H4 (cell line): ENCODE measurements around the gene PXYLP1. TPM values are rescaled to one million over a fixed set of nuclear protein-coding genes. Genes with fewer than 3 reads are reported as not detected.

Experiments used
- DNase-seq: peaks from one replicate; pipeline ENCODE4 v3.0.0-alpha.2; 2015; ENCODE audit warnings: low spot score
- total RNA-seq: library from RNA; depleted of rRNA; stranded (reverse); fragments of >200 nt; shearing (Covaris generic); gene quantifications from 2 replicates; pipeline ENCODE4 v1.2.3, GENCODE V29; 2014

Gene PXYLP1
- total RNA-seq, 1 experiment from 2014 or later, result 13.2 TPM

DNA sequence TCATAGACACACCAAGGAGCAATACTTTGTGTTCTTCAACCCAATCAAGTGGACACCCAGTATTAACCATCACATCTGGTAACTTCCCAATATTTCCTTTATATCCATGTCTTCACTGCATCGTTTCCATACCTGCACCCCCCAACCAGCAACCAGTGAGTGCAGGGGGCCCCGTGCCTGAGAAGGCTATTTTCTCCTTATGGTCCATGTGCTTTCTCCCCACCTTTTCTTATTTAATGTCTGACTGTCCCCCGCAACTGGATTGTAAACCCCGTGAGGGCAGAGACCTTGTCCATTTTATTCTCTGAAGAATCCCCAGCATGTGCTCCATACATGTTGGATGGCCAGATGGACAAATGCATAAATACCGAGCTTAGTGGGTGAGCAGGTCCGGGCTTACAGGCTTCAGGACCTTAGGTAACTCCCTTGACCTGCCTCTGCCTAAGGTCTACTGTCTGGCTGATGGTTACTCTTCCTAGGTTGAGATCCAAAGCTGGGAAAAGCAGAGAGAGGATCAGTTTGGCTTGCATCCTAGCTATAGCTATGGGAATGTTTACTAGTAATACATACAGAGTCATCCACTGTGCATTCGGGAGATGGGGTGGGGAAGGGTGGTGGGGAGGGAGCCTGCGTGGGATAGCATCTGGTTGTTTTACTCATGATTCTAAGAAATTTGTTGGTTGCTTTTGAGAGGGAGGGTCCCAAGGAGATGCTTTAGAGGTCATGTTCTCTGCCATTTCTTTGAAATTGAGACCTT, 41.5 kb downstream of the PXYLP1 start:
- DNase-seq, result no peak

DNA sequence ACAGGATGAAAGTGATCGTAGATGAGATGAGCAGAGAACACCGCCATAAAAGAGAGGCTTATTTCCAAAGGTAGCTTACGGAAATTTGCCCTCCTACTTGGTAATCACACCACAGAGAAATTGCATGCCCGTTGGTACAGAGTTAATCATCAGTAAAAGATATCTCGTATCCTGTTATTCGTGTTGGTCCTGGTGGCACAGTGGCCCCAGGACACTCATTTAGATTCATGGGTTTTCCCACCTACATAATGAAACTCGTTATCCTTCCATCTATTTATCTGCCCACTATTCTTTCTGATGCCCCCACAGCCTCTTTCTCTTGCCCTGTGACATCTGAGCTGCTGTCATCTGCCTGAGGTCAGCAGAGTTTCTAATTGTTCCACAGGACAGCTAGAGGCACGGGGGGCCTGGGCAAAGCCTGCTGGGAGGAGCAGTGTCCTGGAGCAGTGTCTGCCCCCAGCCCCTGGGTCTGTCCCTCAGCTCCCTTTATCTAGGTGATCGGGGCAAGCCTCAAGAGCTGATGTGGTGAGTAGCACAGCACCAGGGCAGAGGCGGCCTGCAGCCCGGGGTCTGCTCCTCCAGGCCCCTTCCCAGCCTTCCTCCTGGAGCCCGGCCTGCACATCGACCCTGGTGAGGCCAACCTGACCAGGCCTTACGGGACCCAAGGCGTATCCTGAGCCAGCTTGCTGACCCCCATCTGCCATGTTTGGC, 42.2 kb downstream of the PXYLP1 start:
- DNase-seq, result no peak

DNA sequence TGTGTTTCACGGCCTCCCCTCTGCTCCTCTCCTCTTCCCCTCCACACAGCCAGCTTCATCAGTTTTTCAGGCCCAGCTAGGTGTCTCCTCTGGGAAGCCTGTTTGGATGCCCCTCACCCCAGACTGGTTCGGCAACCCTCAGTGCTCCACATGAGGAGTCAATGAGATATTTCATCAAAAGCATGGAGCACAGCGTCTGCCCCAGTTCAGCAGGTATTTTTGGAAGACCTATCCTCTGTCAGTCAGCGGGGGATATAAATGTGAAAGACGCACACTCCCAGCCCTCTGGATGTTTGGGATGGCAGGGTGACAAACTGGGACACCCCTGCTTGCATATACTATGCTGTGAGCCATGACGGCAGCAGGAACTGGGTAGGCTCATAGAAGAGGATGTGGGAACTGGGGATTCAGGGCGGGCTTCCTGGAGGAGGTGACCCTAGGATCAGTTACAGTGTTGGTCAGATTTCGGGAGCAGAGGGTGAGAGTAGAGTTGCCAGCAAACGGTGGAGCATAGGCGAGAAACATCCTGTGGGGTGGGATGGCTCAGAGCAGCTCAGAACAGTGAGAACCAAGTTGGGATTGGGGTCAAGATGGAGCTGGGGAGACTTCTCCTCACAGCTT, 42.9 kb downstream of the PXYLP1 start:
- DNase-seq, result no peak

DNA sequence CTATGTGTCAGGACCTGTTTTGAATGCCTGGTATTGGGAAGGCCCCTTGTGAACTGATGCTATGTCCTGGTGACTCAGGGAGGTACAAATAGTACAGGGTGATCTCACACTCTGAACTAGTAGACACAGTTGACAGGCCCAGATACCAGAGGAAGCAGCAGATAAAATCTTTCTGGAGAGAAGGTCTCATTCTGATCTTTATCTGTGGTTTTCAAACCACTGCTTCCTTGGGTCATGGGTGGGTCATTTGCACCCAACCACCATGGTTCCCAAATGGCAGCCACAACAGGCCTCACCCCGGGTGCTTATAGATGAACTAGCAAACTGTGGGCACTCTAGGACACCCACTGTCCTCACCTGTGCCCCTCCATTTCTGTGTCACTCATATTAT, 43.4 kb downstream of the PXYLP1 start:
- DNase-seq, result no peak

DNA sequence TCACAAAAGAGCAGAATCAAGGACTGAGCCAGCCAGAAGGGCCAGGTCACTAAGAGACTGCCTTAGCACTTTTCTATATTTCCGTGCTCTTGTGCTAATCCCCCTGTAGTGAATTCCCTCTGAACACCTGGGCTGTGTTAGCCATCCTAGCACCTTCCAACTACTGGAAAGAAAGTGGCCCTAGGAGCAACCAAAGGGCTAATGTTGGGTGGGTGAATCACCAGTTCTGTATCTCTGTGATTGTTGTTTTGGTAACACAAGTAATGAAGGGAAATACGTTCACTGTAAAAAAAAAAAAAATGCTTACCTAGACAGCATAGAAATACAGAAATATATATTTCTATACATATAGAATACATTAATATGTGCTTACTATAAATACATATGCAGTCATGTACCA, 43.9 kb downstream of the PXYLP1 start:
- DNase-seq, result no peak

DNA sequence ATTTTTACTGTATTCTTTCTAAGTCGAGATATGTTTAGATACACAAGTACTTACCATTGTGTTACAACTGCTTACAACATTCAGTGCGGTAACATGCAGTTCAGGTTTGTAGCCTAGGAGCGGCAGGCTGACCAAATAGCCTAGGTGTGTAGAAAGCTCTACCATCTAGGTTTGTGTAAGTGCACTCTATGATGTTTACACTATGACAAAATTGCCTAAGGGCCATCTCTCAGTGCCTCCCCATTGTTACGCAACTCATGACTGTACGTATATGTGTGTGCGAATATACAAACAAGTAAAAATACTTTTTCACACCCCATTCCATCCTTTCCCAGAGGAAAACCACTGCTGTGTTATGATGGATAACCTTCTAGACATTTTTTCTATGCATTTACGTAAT, 44.3 kb downstream of the PXYLP1 start:
- DNase-seq, result peak; percentile 90

DNA sequence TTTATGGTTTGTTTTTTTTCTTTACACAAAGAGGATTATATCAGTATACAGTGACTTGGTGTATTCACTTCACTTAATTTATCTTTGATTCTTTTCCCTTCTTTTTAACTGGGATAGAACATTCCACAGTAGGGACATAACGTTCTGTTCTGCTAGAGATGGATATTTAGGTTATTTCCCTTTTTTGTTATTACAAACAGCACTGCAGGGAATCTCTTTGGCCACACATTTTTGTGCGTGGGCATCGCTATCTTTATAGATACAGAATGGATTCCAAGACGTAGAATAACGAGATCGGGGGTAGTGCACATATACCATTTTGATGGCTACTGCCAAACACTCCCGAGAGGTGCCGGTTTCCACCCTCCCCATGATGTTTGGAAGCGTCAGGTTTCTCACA, 44.8 kb downstream of the PXYLP1 start:
- no peak for DNase-seq

DNA sequence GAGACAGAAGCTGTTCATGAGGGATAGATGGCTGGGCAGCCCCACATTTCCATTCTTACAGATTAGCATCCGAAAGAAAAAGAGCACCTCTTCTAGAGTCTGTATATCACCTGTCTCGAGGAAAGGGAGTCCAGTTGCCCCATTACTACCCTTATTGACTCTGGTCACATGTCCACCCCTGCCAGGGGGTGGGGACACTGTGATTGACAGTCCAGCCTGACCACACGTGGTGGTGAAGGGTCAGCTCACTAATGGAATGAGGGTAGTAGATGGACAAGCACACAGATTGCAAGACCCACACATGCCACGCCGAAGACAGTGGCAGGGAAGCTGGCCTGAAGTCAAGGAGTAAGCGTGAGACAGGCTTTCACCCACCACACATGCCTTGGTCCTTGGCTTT, 45.8 kb downstream of the PXYLP1 start:
- DNase-seq, result no peak

DNA sequence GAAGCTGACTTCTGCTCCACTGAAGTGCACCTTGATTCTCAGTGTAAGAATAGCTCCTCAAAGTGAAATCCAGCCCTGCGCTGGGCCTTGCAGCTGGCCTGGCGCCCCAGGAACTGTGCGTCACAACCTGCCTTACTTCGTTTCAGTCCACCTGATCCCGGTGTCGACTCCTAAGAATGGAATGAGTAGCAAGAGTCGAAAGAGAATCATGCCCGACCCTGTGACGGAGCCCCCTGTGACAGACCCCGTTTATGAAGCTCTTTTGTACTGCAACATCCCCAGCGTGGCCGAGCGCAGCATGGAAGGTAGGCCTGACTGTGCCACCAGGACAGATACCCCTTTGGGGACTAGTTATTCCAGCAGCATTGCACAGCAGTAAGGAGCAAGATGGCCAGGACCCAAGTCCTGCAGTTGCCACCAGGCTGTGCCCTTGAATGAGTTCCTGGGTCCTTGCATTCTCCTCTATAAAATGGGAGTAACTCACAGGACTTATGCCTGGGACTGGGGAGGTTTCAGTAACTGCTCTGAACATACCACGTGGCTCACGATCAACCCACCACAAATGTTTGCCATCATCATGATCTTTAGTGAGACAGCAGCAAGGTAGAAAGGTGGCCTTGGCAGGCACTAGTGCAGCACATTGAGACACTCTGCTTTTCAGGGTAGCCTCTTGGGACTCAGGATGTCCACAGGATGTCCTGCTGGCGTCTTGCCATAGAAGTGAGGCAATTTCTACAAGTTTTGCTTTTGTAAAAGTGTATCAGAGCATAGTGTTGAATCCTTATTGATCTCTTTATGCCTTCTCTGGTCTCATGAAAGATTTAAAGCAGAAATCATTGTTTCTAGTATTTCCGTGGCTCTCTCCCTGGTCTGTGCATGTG, 46.8 kb downstream of the PXYLP1 start:
- no peak for DNase-seq

DNA sequence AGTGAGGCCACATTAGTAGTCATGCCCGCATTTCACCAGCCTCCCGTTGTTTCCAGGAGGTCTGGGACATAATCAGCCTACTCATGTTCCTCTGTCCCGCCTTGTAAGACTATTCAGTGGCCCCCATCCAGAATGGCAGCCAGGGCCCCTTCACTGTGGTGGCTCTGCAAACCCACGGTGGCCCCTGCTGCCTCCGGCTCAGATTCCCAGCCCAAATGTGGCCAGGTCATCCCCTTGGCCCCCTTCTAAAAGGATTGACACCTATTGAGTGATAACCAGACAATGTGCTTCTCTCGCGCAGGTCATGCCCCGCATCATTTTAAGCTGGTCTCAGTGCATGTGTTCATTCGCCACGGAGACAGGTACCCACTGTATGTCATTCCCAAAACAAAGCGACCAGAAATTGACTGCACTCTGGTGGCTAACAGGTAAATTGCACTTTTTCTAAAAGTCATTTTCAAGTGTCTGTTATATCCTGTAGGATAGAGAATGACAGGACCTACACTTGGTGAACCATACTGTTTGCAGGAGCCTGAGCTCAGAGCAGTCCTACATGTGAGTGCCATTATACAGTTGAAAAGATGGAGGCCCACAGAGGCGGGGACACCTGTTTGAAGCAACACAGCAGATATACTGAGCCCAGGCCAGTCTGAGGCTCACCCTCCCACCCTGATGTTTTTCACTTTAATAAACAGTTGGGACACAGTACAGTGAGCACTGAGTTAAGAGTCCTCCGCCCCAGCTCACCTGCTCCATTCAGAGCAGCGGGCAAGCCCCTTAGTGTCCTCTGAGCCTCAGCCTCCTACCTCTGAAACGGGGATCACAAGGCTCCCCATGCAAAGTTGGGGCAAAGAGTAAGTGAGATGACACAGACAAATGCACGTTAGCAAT, 47.7 kb downstream of the PXYLP1 start:
- no peak for DNase-seq

DNA sequence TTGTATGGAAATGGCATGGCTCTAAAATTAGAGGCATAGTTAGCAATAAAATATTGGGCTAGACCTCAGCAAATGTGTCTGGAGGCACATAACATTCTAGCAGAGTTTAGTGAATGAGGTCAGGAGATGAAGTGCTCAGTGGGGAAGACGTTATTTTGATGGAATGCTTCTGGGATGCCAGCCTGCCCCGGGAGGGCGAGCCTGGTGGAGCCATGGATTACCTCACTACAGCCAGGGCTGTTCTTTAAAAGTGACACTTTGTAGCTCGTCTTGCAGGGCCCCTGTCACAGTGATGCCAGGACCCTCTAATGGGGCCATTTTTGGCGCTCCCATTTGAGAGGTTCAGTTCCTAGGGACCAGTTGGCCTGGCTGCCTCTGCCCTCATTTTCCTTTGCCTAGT, 48.5 kb downstream of the PXYLP1 start:
- DNase-seq, result no peak

DNA sequence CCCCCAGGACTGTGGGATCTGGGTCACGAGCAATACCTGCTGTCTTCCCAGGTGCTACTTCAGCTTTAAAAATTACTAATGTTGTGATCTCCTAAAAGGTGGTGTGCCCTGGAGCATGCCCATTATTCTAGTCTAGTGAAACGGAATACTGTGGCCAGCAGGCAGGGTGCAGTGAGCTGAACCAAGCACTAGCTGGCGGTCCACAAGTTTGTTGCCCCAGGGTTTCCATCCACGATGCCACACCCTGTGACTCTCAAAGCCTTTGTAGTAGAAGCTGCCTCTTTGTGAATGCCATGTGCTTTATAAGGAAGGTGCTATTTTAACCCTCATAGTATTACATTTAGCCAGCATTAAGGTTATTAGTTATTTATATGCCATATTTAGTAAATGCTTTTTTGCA, 49.1 kb downstream of the PXYLP1 start:
- DNase-seq, result no peak

DNA sequence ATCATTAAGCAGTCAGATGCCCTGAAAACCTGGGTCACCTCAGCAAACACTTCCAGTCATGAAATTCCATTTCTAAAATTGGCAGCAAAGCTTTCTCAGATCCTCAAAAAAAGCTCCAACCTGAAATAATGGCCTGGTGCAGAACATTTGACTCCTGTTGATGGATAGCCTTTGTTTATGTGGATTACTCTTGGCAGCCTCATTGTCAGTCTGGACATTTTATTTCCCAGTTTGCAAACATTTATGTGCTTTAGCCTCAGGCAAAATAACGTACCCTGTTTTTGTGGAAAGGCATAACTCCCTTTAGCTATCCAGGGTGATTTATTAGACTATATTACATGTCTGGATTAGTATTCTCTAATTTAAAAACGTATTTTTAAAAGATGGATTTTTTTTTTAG, 53.9 kb downstream of the PXYLP1 start:
- no peak for DNase-seq

DNA sequence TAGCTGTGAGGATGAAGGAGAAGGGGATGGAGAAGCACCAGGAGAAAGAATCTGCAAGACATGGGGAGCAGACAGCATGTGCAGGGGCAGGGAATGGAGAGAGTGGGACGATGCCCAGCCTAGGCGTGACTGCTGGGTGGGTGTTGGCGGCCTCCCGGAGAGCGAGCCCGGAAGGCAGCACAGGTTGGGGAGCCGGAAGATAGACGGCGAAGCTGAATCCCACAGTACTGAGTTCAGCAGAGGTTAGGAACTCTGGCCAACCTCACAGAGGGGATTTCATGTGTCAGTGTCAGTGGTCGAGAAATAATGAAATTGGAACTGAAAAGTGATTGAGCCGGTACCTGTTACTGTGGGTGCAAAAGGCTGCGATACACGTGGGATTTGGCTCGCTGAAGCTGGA, 55.2 kb downstream of the PXYLP1 start:
- DNase-seq, result no peak

DNA sequence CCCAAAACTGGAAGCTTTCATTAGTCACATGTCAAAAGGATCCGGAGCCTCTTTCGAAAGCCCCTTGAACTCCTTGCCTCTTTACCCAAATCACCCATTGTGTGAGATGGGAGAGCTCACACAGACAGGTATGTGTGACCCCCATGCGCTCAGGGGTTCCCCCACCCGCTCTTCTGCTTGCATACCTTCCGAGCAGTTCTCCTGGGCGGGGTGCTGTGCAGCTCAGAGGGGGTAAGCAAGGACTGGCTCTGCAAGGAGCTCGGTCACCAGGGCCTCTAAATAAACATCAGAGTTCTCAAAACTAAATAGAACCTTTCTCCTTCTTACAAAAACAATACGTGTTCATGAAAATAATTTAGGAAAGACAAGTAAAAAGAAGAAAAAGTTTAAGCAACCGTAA, 55.7 kb downstream of the PXYLP1 start:
- DNase-seq, result no peak

DNA sequence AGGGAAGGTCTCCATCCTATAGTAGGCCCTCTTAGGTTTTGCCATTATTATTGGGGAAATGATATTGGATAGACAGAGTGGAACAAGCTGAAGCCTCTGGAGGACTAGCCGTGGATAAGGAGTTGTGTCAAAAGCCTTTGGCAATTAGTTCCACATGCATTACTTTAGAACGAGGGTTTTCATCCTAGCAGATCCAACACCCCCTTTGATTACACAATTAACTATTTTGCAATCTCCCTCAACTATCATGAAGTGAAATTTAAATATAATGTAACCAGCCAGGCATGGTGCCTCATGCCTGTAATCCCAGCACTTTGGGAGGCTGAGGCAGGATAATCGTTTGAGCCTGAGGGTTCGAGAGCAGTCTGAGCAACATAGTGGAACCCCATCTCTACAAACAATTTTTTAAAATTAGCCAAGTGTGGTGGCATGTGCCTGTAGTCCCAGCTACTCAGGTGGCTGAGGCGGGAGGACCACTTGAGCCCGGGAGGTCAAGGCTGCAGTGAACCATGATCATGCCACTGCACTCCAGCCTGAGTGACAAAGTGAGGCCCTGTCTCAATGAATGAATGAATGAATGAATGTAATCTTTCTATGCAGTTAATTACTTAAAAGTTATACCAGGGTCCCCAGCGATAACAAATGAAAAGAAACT, 56.8 kb downstream of the PXYLP1 start:
- no peak for DNase-seq

DNA sequence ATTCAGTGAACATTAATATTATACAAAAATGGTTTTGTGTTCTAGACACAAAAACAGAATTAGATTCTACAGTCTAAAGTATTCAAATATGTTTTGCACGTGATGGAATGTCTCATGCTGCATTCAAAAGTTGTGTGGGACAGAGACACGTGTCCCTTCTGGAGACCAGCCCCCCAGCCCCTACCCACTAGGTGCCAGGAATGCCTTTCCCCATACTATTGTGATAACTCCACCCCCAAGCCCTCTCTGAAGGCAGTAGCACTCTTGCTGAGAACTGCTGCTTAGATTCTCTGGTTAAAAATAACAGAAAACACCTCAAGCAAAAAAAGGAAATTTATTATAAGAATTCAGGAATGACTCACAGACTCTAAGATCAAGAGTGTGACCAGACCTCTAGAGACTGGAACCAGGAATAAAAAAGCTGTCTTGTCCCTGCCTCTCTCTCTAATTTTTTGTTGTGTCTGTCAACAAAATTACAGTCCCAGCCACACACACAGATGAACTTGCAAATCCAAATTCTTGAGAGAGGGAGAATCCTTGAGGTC, 57.7 kb downstream of the PXYLP1 start:
- DNase-seq, result no peak

DNA sequence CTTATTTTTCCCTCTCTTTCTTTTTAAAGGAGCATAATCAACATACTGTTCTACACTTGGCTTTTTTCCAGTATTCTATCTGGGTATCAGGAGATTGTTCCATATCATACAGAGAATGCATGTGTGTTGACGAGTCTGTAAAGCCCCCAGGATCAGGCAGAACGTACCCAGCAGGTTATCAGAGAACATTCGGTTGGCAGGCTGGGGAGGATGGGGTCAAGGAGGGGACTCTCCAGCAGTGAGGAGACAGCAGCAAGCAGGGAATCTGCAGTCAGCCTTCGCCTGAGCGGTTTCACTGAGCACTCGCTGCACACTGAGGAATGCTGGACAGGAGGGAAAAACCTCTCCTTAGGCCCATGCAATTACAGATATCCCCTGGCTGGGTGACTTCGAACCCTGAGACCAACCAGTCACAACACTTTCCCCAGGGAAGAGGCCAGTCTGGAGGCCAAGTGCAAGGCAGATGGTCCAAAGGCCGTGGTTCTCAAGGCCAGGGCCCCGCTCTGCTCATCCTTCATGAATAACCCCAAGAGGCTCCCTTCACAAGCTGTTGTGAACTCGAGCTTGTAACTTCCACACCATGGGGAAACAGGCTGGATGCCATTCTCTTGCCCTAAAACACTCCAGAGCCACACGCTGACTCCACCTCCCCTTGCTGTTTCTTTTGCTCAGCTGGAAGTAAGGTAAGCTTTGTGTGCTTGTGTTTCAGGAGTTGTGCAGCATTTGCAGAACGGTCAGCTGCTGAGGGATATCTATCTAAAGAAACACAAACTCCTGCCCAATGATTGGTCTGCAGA, 60.1 kb downstream of the PXYLP1 start:
- DNase-seq, result no peak

DNA sequence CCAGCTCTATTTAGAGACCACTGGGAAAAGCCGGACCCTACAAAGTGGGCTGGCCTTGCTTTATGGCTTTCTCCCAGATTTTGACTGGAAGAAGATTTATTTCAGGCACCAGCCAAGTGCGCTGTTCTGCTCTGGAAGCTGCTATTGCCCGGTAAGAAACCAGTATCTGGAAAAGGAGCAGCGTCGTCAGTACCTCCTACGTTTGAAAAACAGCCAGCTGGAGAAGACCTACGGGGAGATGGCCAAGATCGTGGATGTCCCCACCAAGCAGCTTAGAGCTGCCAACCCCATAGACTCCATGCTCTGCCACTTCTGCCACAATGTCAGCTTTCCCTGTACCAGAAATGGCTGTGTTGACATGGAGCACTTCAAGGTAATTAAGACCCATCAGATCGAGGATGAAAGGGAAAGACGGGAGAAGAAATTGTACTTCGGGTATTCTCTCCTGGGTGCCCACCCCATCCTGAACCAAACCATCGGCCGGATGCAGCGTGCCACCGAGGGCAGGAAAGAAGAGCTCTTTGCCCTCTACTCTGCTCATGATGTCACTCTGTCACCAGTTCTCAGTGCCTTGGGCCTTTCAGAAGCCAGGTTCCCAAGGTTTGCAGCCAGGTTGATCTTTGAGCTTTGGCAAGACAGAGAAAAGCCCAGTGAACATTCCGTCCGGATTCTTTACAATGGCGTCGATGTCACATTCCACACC, 60.9 kb downstream of the PXYLP1 start:
- DNase-seq, result no peak
